Stimulated activated CD8-positive, alpha-beta memory T cell treated with anti-CD3 and anti-CD28 coated beads, Interleukin-15, amount 100 ng/mL, for 1 hour (primary cell): ENCODE measurements around the gene UBQLNL.

Experiments
- DNase-seq: peaks from one replicate; pipeline ENCODE4 v3.0.0-alpha.2; 2020; ENCODE audit warnings: low read depth

Gene UBQLNL, protein sequence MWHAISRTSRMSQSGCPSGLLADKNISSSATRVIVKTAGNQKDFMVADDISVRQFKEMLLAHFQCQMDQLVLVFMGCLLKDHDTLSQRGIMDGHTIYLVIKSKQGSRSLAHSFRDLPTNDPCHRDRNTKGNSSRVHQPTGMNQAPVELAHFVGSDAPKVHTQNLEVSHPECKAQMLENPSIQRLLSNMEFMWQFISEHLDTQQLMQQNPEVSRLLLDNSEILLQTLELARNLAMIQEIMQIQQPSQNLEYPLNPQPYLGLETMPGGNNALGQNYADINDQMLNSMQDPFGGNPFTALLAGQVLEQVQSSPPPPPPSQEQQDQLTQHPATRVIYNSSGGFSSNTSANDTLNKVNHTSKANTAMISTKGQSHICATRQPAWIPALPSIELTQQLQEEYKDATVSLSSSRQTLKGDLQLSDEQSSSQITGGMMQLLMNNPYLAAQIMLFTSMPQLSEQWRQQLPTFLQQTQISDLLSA

GRCh38 chr11:5516599-5516998, at the start of gene UBQLNL:
TSS of gene UBQLNL (minus strand) at chr11:5516699. CDS start at chr11:5516441, 258 bp downstream.
- no peak for DNase-seq

- no peak for DNase-seq
These were observed 47.9 kb upstream of the UBQLNL start for GRCh38 chr11:5564259-5565019.

GRCh38 chr11:5557751-5558150, 41.3 kb upstream of the UBQLNL start:
- DNase-seq: no peak

- no peak for DNase-seq
These were observed 40.2 kb upstream of the UBQLNL start for GRCh38 chr11:5556596-5557188.

GRCh38 chr11:5553343-5553742, 36.8 kb upstream of the UBQLNL start:
- DNase-seq: no peak

DNA sequence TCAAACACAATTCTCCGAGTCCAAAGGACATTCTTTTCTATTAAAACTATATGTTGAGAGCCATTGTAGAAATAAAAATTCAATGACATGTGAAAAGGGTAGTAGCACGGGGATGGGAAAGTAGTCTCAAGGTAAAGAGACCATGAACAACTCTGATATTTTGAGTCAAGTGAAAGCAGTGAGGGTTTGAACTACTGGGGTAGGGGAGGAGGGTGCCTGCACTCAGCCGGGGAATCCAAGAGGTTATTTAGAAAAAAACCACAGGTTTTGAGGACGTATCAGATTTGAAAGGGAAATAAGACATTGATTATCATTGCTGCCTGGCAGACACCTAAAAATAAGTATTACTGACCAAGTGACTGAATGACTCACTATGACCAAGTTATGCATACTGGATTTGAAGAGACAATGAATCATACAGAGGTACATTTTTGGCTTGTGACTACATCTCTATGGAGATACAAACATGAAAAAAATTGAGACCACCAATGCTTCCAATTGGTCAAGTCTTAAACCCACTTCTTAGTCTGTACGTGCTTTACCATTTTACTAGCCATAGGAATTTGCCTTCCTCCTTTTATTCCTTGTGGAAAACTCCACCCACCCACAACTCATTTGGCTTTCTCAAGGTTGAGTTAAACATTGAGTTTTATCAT, 34.1 kb upstream of the UBQLNL start:
- no peak for DNase-seq

DNA sequence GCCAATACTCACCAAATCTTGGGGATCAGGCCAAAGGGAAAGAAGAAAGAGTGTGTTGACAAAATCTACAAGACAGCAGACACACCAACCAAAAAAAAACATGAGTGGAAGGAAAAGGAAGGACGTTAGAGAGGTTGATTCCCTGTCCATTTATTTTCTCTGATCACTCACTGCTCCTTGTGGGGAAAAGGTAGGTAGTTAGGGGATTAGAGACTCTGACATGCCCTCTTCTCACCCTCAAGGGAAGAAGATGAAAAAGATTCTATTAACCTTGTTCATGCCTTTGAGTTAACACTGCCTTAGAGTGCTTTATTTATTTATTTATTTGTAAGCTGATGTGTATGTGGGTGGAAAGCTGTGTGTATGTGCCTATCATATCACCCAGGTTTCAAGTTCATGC, 31.9 kb upstream of the UBQLNL start, which contains the start of gene OR52H1:
Gene OR52H1 (minus strand): TSS at position 101 of the 400 bp plus-strand sequence. CDS start 3,035 bp downstream, outside the sequence.
- no peak for DNase-seq

DNA sequence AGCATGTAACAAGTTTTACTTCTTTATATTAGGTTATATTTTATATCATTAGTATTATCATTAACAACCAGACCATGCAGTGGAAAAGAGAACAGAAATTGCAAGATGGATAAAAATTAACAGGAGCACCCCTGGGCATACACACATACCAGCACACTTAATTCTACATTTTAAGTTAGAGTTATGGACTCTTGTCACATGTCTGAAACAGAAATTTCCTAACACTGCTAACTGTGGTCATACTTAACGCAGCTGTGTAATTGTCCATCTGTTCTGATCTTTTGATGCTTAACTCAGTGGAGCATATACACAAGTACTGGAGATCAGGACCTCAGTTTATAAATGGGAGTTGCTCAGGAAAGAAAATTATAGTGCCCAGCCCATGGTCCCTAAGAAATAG, 31.5 kb upstream of the UBQLNL start:
- no peak for DNase-seq

DNA sequence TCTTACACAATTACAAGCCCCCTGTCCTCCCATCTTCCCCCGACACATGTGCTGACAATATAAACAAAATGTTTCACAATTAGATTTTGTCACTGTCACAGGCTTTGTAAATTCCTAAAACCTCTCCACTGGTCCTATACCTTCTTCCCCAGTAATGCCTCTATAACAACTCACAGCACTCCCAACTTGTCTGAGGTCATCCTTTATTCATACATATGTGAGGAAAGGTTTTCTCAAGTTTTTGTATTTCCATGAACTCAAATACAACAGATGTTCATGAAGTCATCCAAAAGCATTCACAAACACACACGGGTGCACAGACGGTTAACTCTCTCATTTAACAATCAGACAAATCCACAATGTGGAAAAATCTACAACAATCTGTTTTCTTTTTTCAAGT, 30.0 kb upstream of the UBQLNL start:
- no peak for DNase-seq

DNA sequence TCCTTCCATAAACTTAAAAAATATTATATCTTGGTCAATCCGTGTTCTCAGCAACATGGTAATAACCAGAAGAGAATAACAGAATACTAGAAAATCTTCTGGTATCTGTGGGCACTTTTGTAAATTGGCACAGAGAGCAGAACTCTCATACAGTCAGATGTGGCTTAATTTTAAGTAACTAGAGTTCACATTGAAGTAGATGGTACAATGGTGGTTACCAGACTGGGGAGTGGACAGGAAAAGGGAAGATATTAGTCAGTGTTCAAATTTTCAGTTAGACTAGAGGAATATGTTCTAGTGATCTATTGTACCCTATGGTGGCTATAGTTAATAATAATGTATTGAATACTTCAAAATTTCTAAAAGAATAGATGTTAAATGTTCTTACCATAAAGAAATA, 24.9 kb upstream of the UBQLNL start:
- no peak for DNase-seq

DNA sequence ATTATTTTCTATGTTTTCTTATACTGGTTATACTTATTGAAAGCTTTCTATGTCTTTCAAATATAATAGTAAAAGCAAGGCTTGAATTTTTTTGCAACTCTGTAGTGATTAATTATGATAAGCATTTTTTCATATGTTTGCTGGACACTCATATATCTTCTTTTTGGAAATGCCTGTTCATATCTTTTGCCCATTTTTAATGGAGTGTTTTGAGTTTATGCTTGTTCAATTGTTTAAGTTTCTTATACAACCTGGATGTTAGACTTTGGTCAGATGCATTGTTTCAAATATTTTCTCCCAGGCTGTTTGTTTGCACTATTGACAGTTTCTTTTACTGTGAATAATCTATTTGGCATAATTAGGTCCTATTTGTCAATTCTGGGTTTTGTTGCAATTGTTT, 20.0 kb upstream of the UBQLNL start:
- DNase-seq: no peak

- no peak for DNase-seq
These were observed 17.5 kb upstream of the UBQLNL start for GRCh38 chr11:5534046-5534445.

GRCh38 chr11:5531053-5531831, 14.7 kb upstream of the UBQLNL start:
- no peak for DNase-seq

DNA sequence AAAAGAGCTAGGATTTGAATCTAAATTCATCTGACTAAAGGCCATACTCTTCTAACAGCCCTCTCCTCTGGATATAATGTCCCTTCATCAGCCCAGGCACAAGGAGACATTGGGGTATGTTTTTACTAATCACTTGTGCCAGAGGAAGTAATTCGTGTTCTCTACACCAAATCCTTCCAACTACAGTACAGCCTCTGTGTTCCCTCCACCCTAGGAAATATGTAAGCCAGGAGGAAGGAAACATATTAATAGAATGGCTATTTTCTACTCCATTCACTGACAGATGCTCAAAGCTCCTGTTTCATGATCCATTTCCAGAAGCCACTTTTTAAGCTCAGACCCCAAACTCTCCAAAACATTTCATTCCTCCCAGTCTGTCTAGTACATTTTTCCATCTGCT, 12.0 kb upstream of the UBQLNL start:
- DNase-seq: no peak

DNA sequence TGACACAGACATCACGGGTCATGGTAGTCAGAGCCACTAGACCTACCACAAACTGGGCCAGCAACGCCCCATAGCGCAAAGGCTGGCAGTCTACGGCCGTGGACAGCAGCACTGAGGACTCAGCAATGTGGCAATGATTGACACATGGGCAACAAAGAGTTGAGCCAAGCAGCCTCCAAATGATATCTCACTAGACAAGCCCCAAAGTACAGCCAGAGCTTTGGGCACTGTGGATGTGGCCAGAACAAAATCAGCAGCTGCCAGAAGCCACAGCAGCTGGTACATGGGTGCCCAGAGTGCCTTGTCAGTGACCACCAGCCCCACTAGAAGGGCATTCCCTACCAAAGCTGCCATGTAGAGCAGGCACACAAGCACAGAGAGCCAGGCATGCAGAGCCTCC, 11.2 kb upstream of the UBQLNL start:
- no peak for DNase-seq

DNA sequence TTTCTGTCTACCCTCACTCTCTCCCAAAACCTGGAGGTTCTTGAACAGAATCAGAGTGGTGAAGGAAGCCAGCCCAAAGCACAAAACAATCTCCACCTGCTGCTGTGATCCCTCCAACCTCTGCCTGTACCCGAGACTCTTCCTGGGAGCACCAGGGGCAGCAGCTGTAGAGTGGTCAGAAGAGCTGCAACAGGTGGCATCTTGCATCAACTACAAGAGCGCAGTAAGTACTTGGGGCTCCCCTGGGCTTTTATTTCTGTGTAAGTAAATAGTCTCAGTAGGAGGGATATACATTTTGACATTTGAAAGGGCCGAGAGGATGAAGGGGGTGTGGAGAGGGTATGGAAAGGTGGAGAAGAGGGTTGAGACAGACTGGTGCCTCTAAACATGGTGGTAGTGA, 8.3 kb upstream of the UBQLNL start:
- no peak for DNase-seq

DNA sequence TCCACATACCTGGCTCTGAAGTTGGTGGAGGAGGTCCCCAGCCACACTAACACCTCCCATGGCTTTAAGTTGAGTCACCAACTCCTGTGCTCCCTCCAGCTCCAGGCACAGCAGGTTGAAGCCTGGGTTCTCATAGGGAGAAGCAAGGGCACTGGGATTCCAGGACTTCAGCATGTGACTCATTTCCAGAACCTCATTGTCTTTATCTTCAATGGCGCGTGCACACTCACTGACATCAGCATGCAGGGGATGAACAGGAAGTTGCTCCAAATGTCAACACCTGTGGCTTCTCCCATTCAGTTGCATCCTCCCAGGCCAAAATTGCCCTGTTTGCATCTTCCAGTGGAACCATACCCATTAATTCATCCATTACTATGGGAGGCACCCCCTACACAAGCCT, 5.8 kb upstream of the UBQLNL start:
- DNase-seq: no peak

DNA sequence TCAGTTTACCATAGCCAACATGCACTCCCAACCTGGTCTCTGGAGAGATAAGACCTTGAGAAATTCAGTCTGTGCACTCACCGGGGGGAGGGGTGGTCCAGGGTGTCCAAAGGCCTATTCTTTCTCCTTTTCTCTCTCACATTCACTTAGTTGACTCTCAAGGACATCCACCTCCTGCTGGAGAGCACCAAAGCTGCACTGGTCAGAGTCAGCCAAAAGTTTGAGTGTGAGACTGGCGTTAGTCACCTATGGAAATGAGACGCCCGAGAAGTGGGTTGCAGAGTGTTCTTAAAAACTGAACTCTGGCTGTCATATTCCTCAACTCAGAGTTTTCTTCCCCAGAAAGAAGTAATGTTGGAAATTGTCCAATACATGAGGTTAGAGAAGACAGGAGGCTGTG, 5.0 kb upstream of the UBQLNL start:
- no peak for DNase-seq

GRCh38 chr11:5514841-5515240, 1.7 kb downstream of the UBQLNL start:
- DNase-seq: no peak

GRCh38 chr11:5509803-5510202, 6.7 kb downstream of the UBQLNL start, which contains the start of gene UBQLN3:
TSS of gene UBQLN3 (minus strand) at chr11:5509957. CDS start at chr11:5509558, 399 bp downstream.
- no peak for DNase-seq

- DNase-seq: no peak
These were observed 7.9 kb downstream of the UBQLNL start for GRCh38 chr11:5508605-5509004.
